Type B pancreatic cell (in vitro differentiated cells): ENCODE measurements around the gene ZFAND4. TPM values are rescaled to one million over a fixed set of nuclear protein-coding genes. Genes with fewer than 3 reads are reported as not detected.
"Not testable (repeated sequence)": the region's sequence is repeated elsewhere in the genome, so short reads cannot be mapped to it uniquely, and the experiment has no call there.

ENCODE experiments used
- DNase-seq: peaks from one replicate; pipeline ENCODE4 v3.0.0; 2021; ENCODE audit warnings: mixed read lengths; ENCODE audit not compliant: unreplicated experiment; ENCODE audit errors: extremely low spot score
- H3K27ac Mint-ChIP-seq: 2 replicates; pipeline ENCODE4 v1.8.0; 2021; ENCODE audit warnings: mild to moderate bottlenecking, mixed read lengths
- H3K27me3 Mint-ChIP-seq: 2 replicates; pipeline ENCODE4 v1.8.0; 2021; ENCODE audit warnings: mixed read lengths
- H3K36me3 Mint-ChIP-seq: 2 replicates; pipeline ENCODE4 v1.8.0; 2021; ENCODE audit warnings: mixed read lengths
- H3K4me1 Mint-ChIP-seq: one replicate; pipeline ENCODE4 v1.8.0; 2021; ENCODE audit warnings: mixed read lengths; ENCODE audit not compliant: unreplicated experiment
- H3K4me3 Mint-ChIP-seq: 2 replicates; pipeline ENCODE4 v1.8.0; 2021; ENCODE audit warnings: mild to moderate bottlenecking, mixed read lengths
- H3K9me3 Mint-ChIP-seq: 2 replicates; pipeline ENCODE4 v1.8.0; 2021; ENCODE audit warnings: mixed read lengths
- CTCF ChIP-seq: fragments of 200-600 bp; sonication (generic); conservative IDR thresholded peaks from 2 replicates; pipeline ENCODE4 v1.5.0; 2021; ENCODE audit warnings: antibody characterized with exemption, mild to moderate bottlenecking
- total RNA-seq: library from RNA; stranded (reverse); gene quantifications from 2 replicates; pipeline ENCODE4 v1.2.1, GENCODE V29; 2021; ENCODE audit warnings: low replicate concordance

ZFAND4 gene
- total RNA-seq, 1 donor from 2014 or later = 12.0 TPM

GRCh38 chr10:45612741-45613140 is 59.8 kb downstream of the ZFAND4 start:
- DNase-seq = no peak
- no peaks in the 10 kb centered on the region for H3K36me3 Mint-ChIP-seq
- no peaks in the 10 kb centered on the region for H3K9me3 Mint-ChIP-seq
- H3K27ac Mint-ChIP-seq = no peak overlapping the region
- no peaks in the 10 kb centered on the region for H3K4me1 Mint-ChIP-seq
- no peaks in the 10 kb centered on the region for H3K27me3 Mint-ChIP-seq
- TF ChIP-seq CTCF = no peak
- no peak overlapping the region for H3K4me3 Mint-ChIP-seq

- no peaks in the 10 kb centered on the region for H3K9me3 Mint-ChIP-seq
- DNase-seq = no peak
- no peaks in the 10 kb centered on the region for H3K36me3 Mint-ChIP-seq
- no peak for TF ChIP-seq CTCF
- no peaks in the 10 kb centered on the region for H3K27me3 Mint-ChIP-seq
- H3K4me1 Mint-ChIP-seq = no peaks in the 10 kb centered on the region
- H3K27ac Mint-ChIP-seq = no peak overlapping the region
- no peak overlapping the region for H3K4me3 Mint-ChIP-seq
These were observed 64.5 kb downstream of the ZFAND4 start for GRCh38 chr10:45608052-45608451.

- Mint-ChIP-seq H3K4me3 (no peak overlapping the region), H3K4me1 (no peaks in the 10 kb centered on the region), H3K36me3 (no peaks in the 10 kb centered on the region), H3K27me3 (no peaks in the 10 kb centered on the region), H3K9me3 (no peaks in the 10 kb centered on the region), H3K27ac (no peak overlapping the region)
- no peak for DNase-seq
- no peak for TF ChIP-seq CTCF
These were observed 65.3 kb downstream of the ZFAND4 start for GRCh38 chr10:45607276-45607675.

GRCh38 chr10:45602836-45603235 is 69.7 kb downstream of the ZFAND4 start:
- no peak for TF ChIP-seq CTCF
- H3K27me3 Mint-ChIP-seq = no peaks in the 10 kb centered on the region

GRCh38 chr10:45602082-45602730 is 70.4 kb downstream of the ZFAND4 start:
- no peaks in the 10 kb centered on the region for H3K27me3 Mint-ChIP-seq
- no peak overlapping the region for H3K27ac Mint-ChIP-seq
- H3K36me3 Mint-ChIP-seq = no peaks in the 10 kb centered on the region
- H3K9me3 Mint-ChIP-seq = no peaks in the 10 kb centered on the region
- no peak for DNase-seq
- TF ChIP-seq CTCF = no peak
- no peak overlapping the region for H3K4me3 Mint-ChIP-seq
- H3K4me1 Mint-ChIP-seq = no peaks in the 10 kb centered on the region

More at GRCh38 chr10:45602836-45603235, 69.7 kb downstream of the ZFAND4 start:
- no peaks in the 10 kb centered on the region for H3K4me1 Mint-ChIP-seq
- no peaks in the 10 kb centered on the region for H3K36me3 Mint-ChIP-seq
- DNase-seq = no peak
- H3K27ac Mint-ChIP-seq = no peak overlapping the region
- no peaks in the 10 kb centered on the region for H3K9me3 Mint-ChIP-seq
- no peak overlapping the region for H3K4me3 Mint-ChIP-seq

- DNase-seq, H3K36me3 Mint-ChIP-seq, H3K27me3 Mint-ChIP-seq, H3K27ac Mint-ChIP-seq, H3K4me1 Mint-ChIP-seq, H3K4me3 Mint-ChIP-seq, H3K9me3 Mint-ChIP-seq: not testable (repeated sequence)
These were observed 71.2 kb downstream of the ZFAND4 start for GRCh38 chr10:45601254-45601930.

- H3K9me3 Mint-ChIP-seq, H3K36me3 Mint-ChIP-seq, H3K4me1 Mint-ChIP-seq, DNase-seq, H3K27ac Mint-ChIP-seq, H3K4me3 Mint-ChIP-seq, H3K27me3 Mint-ChIP-seq: not testable (repeated sequence)
These were observed 72.0 kb downstream of the ZFAND4 start for GRCh38 chr10:45600337-45601253.
